ENCODE results near the gene TMEM120B.
A peak's percentile ranks its signal among the peaks of the same experiment; 100 is the strongest.

The TMEM120B gene

GRCh38 chr12:121802843-121803698 is 90.5 kb downstream of the TMEM120B start:
- DNase-seq (ENCODE audit: low read depth): peak; percentile 96
- H3K4me3 ChIP-seq (ENCODE audit: low read length): peak overlapping the region; percentile 69
- TF ChIP-seq CTCF (conservative IDR thresholded peaks at IDR 0.05; ENCODE audit: low read length): no peak; the same call in 1 of the 2 replicates

GRCh38 chr12:121803861-121804416 is 91.4 kb downstream of the TMEM120B start, which contains the start of gene SETD1B:
SETD1B (plus strand) TSS chr12:121804009; CDS start chr12:121804738, 729 bp downstream.
- H3K4me3 ChIP-seq (ENCODE audit: low read length): peak within 1 kb of the TSS; percentile 75
- peak; percentile 72 for DNase-seq (ENCODE audit: low read depth)
- no peak for TF ChIP-seq CTCF (conservative IDR thresholded peaks at IDR 0.05; ENCODE audit: low read length)

- peak overlapping the region; percentile 75 for H3K4me3 ChIP-seq (ENCODE audit: low read length)
- no peak for DNase-seq (ENCODE audit: low read depth)
- TF ChIP-seq CTCF (conservative IDR thresholded peaks at IDR 0.05; ENCODE audit: low read length): no peak
Observed at GRCh38 chr12:121804417-121805111, 92.0 kb downstream of the TMEM120B start.

- peak overlapping the region; percentile 75 for H3K4me3 ChIP-seq (ENCODE audit: low read length)
- no peak for DNase-seq (ENCODE audit: low read depth)
- TF ChIP-seq CTCF (conservative IDR thresholded peaks at IDR 0.05; ENCODE audit: low read length): no peak
Observed at GRCh38 chr12:121805171-121806008, 92.8 kb downstream of the TMEM120B start.

- peak overlapping the region; percentile 75 for H3K4me3 ChIP-seq (ENCODE audit: low read length)
- DNase-seq (ENCODE audit: low read depth): no peak
Observed at GRCh38 chr12:121806009-121806545, 93.5 kb downstream of the TMEM120B start.

More at GRCh38 chr12:121806009-121806545, 93.5 kb downstream of the TMEM120B start:
- no peak for TF ChIP-seq CTCF (conservative IDR thresholded peaks at IDR 0.05; ENCODE audit: low read length)

All from AG10803 (cell line).